Activated CD4-positive, alpha-beta T cell treated with anti-CD3 and anti-CD28 coated beads, Interleukin-2, Interleukin-6, amounts not matched to agents 100 ng/mL and 50 ng/mL, durations not matched to agents 16 hours and 8 hours (primary cell): Measurements from ENCODE around the gene SPAAR.
A peak's percentile ranks its signal among the peaks of the same experiment; 100 is the strongest.

Experiments used
- DNase-seq: peaks from one replicate; pipeline ENCODE4 v3.0.0-alpha.2; 2020

SPAAR gene

DNA sequence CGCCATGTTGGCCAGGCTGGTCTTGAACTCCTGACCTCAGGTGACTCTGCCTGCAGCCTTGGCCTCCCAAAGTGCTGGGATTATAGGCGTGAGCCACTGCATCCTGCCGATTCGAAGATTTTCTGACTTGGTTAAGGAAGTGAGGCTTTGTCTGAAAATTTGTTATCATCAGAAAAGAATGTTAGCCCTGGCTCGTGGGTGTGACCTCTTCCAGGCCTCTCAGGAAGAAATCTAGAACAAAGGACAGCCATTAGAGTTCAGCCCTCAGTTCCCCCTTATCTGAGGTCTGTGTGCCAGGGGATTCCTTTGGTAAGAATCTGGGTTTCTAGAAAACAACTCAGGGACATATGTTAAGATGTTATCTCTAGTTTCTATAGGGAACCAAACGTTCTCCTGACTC, 42.4 kb downstream of the SPAAR start:
- no peak for DNase-seq

DNA sequence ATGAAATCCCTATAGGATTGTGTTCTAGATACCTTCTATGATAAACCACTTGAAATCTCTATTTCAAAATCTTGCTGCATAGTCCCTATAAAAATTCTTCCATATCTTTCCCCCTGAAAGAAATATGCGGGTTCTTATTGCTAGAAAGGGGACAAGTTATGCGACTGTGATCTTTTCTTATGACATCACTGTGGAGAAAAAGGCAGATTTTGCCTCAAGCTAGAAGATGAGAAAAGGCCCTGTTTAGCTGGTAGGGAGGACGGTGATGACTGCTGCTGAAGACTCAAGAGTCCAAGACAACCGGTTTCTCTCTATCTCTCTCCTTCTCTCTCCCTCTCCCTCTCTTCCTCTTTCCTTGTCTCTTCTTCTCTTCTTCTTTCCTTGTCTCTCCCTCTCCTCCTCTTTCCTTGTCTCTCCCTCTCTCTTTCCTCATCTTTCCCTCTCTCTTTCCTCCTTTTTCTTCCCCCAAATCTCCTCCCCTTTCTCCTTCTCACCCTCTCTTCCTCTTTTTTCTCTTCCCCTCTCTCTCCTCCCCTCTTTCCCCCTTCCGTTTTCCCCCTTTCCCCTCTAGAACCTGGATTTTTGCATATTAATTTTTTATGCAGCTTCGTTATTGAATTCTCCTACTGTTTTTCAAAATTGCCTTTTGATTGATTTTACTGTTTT, 43.4 kb downstream of the SPAAR start:
- DNase-seq, result no peak

DNA sequence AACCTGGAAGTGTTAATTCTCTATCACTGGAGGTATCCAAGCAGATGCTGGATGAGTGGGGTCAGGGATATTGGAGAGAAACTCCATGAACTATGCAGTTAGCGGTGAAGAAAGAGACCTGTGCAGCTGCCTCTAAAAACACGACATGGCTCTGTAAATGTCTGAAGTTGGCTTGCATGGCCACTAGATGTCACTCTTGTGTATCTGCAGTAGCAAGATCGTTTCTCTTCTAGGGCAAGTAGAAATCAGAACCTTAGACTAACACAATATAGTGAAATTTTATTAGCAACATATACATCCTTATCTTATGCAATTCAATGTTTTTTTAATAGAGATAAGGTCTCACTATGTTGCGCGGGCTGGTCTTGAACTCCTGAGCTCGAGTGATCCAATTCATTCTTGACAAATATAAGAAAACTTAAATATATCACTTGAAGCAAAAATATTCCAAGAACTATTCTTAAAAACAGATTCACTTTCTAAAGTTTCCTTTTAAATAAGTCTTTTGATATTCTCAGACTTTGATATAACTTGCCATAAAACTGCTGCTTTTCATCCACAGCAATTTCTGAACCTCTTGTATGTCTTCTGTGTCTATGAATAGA, 45.8 kb downstream of the SPAAR start:
- DNase-seq, result peak; percentile 73

DNA sequence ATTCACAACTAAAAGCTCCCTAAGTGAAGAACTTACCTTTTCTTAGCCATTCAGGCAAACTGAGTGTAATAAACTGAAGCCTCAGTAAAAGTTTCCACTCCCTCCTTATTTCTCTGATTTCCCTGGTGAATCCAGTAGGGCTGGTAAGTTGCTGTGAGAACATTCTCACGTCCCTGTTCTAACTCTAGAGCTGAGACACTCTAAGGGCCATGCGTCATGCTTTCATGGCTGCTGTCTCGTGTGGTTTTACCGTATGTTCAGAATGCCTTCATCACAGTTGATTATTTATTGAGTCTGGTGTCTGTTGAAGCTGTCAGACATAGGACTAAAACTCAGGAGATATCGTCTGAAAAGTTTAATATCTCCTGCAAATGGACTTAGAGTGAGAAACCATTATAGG, 47.4 kb downstream of the SPAAR start:
- DNase-seq, result no peak

DNA sequence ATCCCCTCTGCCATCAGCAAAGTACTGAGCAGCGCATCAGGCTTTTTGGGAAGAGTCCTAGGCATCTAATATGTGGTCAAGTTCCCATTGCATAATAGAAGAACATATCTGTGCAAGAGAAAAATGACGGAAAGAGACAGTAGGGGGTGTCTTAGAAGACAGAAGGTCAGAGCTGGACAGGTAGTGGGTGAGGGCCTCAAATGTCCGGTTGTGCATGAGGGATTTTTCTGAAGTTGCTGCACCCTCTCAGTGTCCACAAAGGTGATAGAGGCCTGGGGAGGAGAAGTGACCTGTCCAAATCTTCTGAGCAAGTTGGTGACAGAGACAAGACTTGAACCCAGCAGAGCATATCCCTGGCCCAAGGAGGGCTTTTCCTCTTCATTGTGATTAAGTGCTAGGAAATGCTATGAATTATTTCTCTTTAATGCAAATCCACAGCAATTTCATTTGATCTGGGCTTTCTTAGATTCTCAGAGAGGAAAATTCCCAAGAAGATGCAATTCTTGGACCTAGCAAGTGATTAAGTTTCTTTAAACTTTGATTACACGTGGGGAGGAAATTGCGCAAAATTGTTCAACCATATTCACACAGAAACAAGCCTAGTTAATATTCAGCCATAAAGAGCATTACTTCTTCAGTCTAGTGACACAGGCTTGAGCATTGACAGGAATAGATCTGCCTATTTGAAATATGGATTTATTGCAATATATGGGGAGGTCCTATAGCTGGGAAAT, 49.0 kb downstream of the SPAAR start, which contains the start of gene OR2S2:
TSS of gene OR2S2 (minus strand) at position 51 of the 734 bp plus-strand sequence. CDS start 56 bp downstream, outside the sequence.
- no peak for DNase-seq

DNA sequence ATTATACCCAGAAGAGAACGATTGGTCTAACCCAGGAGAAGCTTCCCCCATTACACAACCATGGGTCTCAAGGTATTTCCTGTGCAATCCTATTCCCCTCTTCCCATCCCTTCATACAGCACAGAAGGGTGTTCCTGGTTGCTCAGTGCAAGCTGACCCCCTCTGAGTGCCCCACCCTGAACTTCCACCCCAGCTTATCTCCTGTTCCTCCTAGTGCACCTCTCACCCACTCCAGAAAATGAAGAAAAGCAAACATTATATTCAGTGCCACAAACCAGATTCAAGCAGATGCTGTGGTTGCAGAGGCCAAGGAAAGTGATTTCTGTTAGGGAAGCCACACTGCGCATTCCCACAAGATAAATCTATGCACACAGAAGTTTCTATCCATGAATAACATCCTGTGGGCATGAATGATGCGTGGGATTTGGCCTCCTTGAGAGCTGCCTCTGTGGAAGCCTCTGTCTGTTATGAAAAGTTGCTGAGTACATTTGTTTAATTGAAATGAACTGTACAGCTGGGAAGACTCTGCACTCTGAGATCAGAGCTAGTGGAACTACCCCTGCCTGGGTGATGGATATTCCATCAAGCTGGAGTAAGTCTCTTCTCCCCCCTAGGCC, 50.9 kb downstream of the SPAAR start:
- no peak for DNase-seq
